Trophoblast cell (in vitro differentiated cells and primary cell): ENCODE data around the gene PXT1.

Experiments used
- DNase-seq, 2 donors: peaks; one replicate each; pipeline ENCODE4 v3.0.0-alpha.2; 2016
- H2AFZ ChIP-seq: 2 replicates; pipeline ENCODE4 v1.6.1; 2013; ENCODE audit warnings: low read length, moderate library complexity, mild to moderate bottlenecking; ENCODE audit not compliant: insufficient read depth, poor library complexity
- H2AK5ac ChIP-seq: 2 replicates; pipeline ENCODE4 v1.6.1; 2013; ENCODE audit warnings: mild to moderate bottlenecking, low read length
- H2BK120ac ChIP-seq: 2 replicates; pipeline ENCODE4 v1.6.1; 2013; ENCODE audit warnings: low read length, mild to moderate bottlenecking, moderate library complexity; ENCODE audit not compliant: insufficient read depth, poor library complexity
- H2BK12ac ChIP-seq: 2 replicates; pipeline ENCODE4 v1.6.1; 2013; ENCODE audit warnings: mild to moderate bottlenecking, low read length, moderate library complexity
- H2BK5ac ChIP-seq: 2 replicates; pipeline ENCODE4 v1.6.1; 2013; ENCODE audit warnings: low read length, low read depth, moderate library complexity, mild to moderate bottlenecking; ENCODE audit not compliant: poor library complexity
- H3K14ac ChIP-seq: 2 replicates; pipeline ENCODE4 v1.6.1; 2013; ENCODE audit warnings: mild to moderate bottlenecking, low read length
- H3K18ac ChIP-seq: 2 replicates; pipeline ENCODE4 v1.6.1; 2013; ENCODE audit warnings: mild to moderate bottlenecking, low read length
- H3K23ac ChIP-seq: 2 replicates; pipeline ENCODE4 v1.6.1; 2013; ENCODE audit warnings: low read length
- H3K27ac ChIP-seq: 2 replicates; pipeline ENCODE4 v1.5.1; 2013; ENCODE audit warnings: low read depth, mild to moderate bottlenecking, inconsistent platforms, low read length, moderate library complexity
- H3K27me3 ChIP-seq: 2 replicates; pipeline ENCODE4 v1.6.1; 2013; ENCODE audit warnings: inconsistent platforms, mild to moderate bottlenecking, low read length, moderate library complexity; ENCODE audit not compliant: insufficient read depth
- H3K36me3 ChIP-seq, 2 experiments: 1 replicate in 1 of 2; 2 replicates in 1 of 2; pipeline ENCODE4 v1.6.1; 2013; ENCODE audit warnings: low read length in 2 of 2, mild to moderate bottlenecking in 2 of 2, moderate library complexity in 1 of 2; ENCODE audit not compliant: insufficient read depth in 2 of 2, control insufficient read depth in 1 of 2
- H3K4ac ChIP-seq: 2 replicates; pipeline ENCODE4 v1.6.1; 2013; ENCODE audit warnings: low read depth, mild to moderate bottlenecking, low read length, moderate library complexity
- H3K4me1 ChIP-seq, 2 experiments: 1 replicate in 1 of 2; 2 replicates in 1 of 2; pipeline ENCODE4 v1.6.1; 2013; ENCODE audit warnings: low read length in 2 of 2, mild to moderate bottlenecking in 2 of 2, moderate library complexity in 1 of 2; ENCODE audit not compliant: insufficient read depth in 2 of 2, control insufficient read depth in 1 of 2
- H3K4me2 ChIP-seq: 2 replicates; pipeline ENCODE4 v1.6.1; 2013; ENCODE audit warnings: inconsistent platforms, mild to moderate bottlenecking, low read length, moderate library complexity
- H3K4me3 ChIP-seq: 2 replicates; pipeline ENCODE4 v1.5.1; 2013; ENCODE audit warnings: mild to moderate bottlenecking, low read depth, low read length, inconsistent platforms
- H3K79me1 ChIP-seq: one replicate; pipeline ENCODE4 v1.6.1; 2013; ENCODE audit warnings: low read length
- H3K79me2 ChIP-seq: 2 replicates; pipeline ENCODE4 v1.6.1; 2013; ENCODE audit warnings: low read length, mild to moderate bottlenecking; ENCODE audit not compliant: control insufficient read depth, insufficient read depth, poor library complexity
- H3K9ac ChIP-seq: 2 replicates; pipeline ENCODE4 v1.6.1; 2013; ENCODE audit warnings: mild to moderate bottlenecking, low read length
- H3K9me3 ChIP-seq: 2 replicates; pipeline ENCODE4 v1.6.1; 2013; ENCODE audit warnings: low read depth, mild to moderate bottlenecking, control low read depth, inconsistent platforms, low read length; ENCODE audit not compliant: insufficient read depth
- H4K12ac ChIP-seq: 2 replicates; pipeline ENCODE4 v1.6.1; 2013; ENCODE audit warnings: low read depth, mild to moderate bottlenecking, low read length, moderate library complexity
- H4K8ac ChIP-seq: 2 replicates; pipeline ENCODE4 v1.6.1; 2013; ENCODE audit warnings: low read depth, mild to moderate bottlenecking, low read length, moderate library complexity
- H4K91ac ChIP-seq: one replicate; pipeline ENCODE4 v1.6.1; 2013; ENCODE audit warnings: low read depth, mild to moderate bottlenecking, low read length, moderate library complexity
- WGBS: extraction: QIAGEN DNeasy Blood & Tissue Kit; methylation state at CpG from one replicate; pipeline ENCODE4 v1.1.7; 2013; ENCODE audit warnings: missing lambda C conversion rate; ENCODE audit not compliant: insufficient read length, insufficient coverage; ENCODE audit errors: extremely low coverage; 5-methylcytosine and 5-hydroxymethylcytosine counted together

PXT1 gene

GRCh38 chr6:36442103-36442670 is 467 bp downstream of the PXT1 start:
- Histone ChIP-seq H3K23ac (no peak overlapping the region), H3K4me1 (peaks cover 4 to 5% of the 10 kb centered on the region in 2 experiments), H3K18ac (peak overlapping the region; percentile 87), H2BK120ac (peak overlapping the region; percentile 83), H2AFZ (peak overlapping the region; percentile 87), H4K8ac (peak overlapping the region; percentile 95), H3K4me3 (peak overlapping the region; percentile 87), H3K36me3 (no peaks in the 10 kb centered on the region), H2BK5ac (peak overlapping the region; percentile 73), H3K4me2 (peak overlapping the region; percentile 75), H3K9ac (peak overlapping the region; percentile 49), H3K27ac (peak overlapping the region; percentile 82), H3K79me1 (peaks cover 14% of the 10 kb centered on the region), H2BK12ac (peak overlapping the region; percentile 68), H3K4ac (peak overlapping the region; percentile 65), H4K12ac (peak overlapping the region; percentile 94), H3K9me3 (no peaks in the 10 kb centered on the region), H3K14ac (peak overlapping the region; percentile 92), H2AK5ac (peak overlapping the region; percentile 46), H3K27me3 (no peaks in the 10 kb centered on the region), H3K79me2 (peaks cover 7% of the 10 kb centered on the region), H4K91ac (peak overlapping the region; percentile 86)
- DNase-seq: peak in 1 of 2 donors; percentile 42
- no CpG with 5 or more reads among the region's 12 CpGs for WGBS

- H3K9me3 ChIP-seq: no peaks in the 10 kb centered on the region
- WGBS: 100% methylated on average over 2 of the region's 8 CpGs
- no peak overlapping the region for H3K9ac ChIP-seq
- no peak overlapping the region for H4K8ac ChIP-seq
- no peak overlapping the region for H2BK5ac ChIP-seq
- H3K4me1 ChIP-seq: peaks cover 4 to 5% of the 10 kb centered on the region in 2 experiments
- no peaks in the 10 kb centered on the region for H3K36me3 ChIP-seq
- no peak overlapping the region for H3K18ac ChIP-seq
- no peak overlapping the region for H3K23ac ChIP-seq
- no peak overlapping the region for H4K12ac ChIP-seq
- H4K91ac ChIP-seq: no peak overlapping the region
- peaks cover 7% of the 10 kb centered on the region for H3K79me2 ChIP-seq
- H3K4me2 ChIP-seq: no peak overlapping the region
- no peak overlapping the region for H2BK12ac ChIP-seq
- peaks cover 14% of the 10 kb centered on the region for H3K79me1 ChIP-seq
- peak; percentile 99 for DNase-seq
- no peak overlapping the region for H3K14ac ChIP-seq
- no peaks in the 10 kb centered on the region for H3K27me3 ChIP-seq
- H2AK5ac ChIP-seq: no peak overlapping the region
- H3K4me3 ChIP-seq: no peak overlapping the region
- H3K27ac ChIP-seq: no peak overlapping the region
- H2BK120ac ChIP-seq: no peak overlapping the region
- H2AFZ ChIP-seq: no peak overlapping the region
- H3K4ac ChIP-seq: no peak overlapping the region
Measured at GRCh38 chr6:36441307-36441894, 1.3 kb downstream of the PXT1 start.

GRCh38 chr6:36436466-36436865 is 6.2 kb downstream of the PXT1 start:
- no peaks in the 10 kb centered on the region for H3K27me3 ChIP-seq

GRCh38 chr6:36432151-36432671 is 10.4 kb downstream of the PXT1 start:
- H2BK5ac ChIP-seq: peak overlapping the region; percentile 73
- H3K9ac ChIP-seq: no peak overlapping the region
- H2AK5ac ChIP-seq: no peak overlapping the region
- no peaks in the 10 kb centered on the region for H3K27me3 ChIP-seq
- H4K91ac ChIP-seq: no peak overlapping the region
- no peak overlapping the region for H3K23ac ChIP-seq
- H4K12ac ChIP-seq: no peak overlapping the region
- no peaks in the 10 kb centered on the region for H3K36me3 ChIP-seq
- H4K8ac ChIP-seq: no peak overlapping the region
- peaks cover 14% of the 10 kb centered on the region for H3K79me1 ChIP-seq
- H3K9me3 ChIP-seq: no peaks in the 10 kb centered on the region
- H2BK12ac ChIP-seq: no peak overlapping the region
- no peak overlapping the region for H3K4me3 ChIP-seq
- peak overlapping the region; percentile 55 for H2BK120ac ChIP-seq
- no peak overlapping the region for H3K4ac ChIP-seq
- H3K79me2 ChIP-seq: no peaks in the 10 kb centered on the region
- WGBS: no CpG with 5 or more reads among the region's 4 CpGs
- H3K4me2 ChIP-seq: peak overlapping the region; percentile 9
- no peak overlapping the region for H3K18ac ChIP-seq
- no peak overlapping the region for H2AFZ ChIP-seq
- DNase-seq: peak; percentile 80 to 95
- H3K27ac ChIP-seq: peak overlapping the region; percentile 94
- H3K4me1 ChIP-seq: peaks cover 7 to 18% of the 10 kb centered on the region in 2 experiments
- no peak overlapping the region for H3K14ac ChIP-seq

More at GRCh38 chr6:36436466-36436865, 6.2 kb downstream of the PXT1 start:
- Histone ChIP-seq H3K4me2 (no peak overlapping the region), H3K9ac (no peak overlapping the region), H4K91ac (no peak overlapping the region), H2AFZ (no peak overlapping the region), H3K36me3 (no peaks in the 10 kb centered on the region), H3K4me3 (no peak overlapping the region), H3K18ac (no peak overlapping the region), H3K27ac (no peak overlapping the region), H3K79me1 (peaks cover 7% of the 10 kb centered on the region), H2BK5ac (no peak overlapping the region), H2BK12ac (no peak overlapping the region), H3K4ac (no peak overlapping the region), H2AK5ac (no peak overlapping the region), H2BK120ac (no peak overlapping the region), H4K8ac (no peak overlapping the region), H3K23ac (no peak overlapping the region), H3K14ac (no peak overlapping the region), H3K79me2 (no peaks in the 10 kb centered on the region), H3K9me3 (no peaks in the 10 kb centered on the region), H3K4me1 (peaks cover 4 to 11% of the 10 kb centered on the region in 2 experiments), H4K12ac (no peak overlapping the region)
- no peak for DNase-seq
- no CpG with 5 or more reads among the region's 1 CpG for WGBS
